Fibroblast of villous mesenchyme (primary cell): Measurements from ENCODE around the gene COL1A1. TPM values are rescaled to one million over a fixed set of nuclear protein-coding genes. Genes with fewer than 3 reads are reported as not detected.

Source experiments
- DNase-seq: peaks from one replicate; pipeline ENCODE4 v3.0.0-alpha.2; 2010; ENCODE audit warnings: low read depth
- H3K4me3 ChIP-seq: 2 replicates; pipeline ENCODE4 v1.5.1; 2011; ENCODE audit warnings: low read depth, mild to moderate bottlenecking, low read length
- total RNA-seq: library from RNA; depleted of rRNA; stranded (reverse); fragments of >200 nt; gene quantifications from 2 replicates; pipeline ENCODE4 v1.2.3, GENCODE V29; 2012
- TF ChIP-seq, protein P1 (sequence below): IDR thresholded peaks from 2 replicates; pipeline ENCODE4 v1.5.1; 2012; ENCODE audit warnings: low read depth, mild to moderate bottlenecking, low read length; ENCODE audit not compliant: insufficient read depth

The COL1A1 gene
- total RNA-seq, 1 donor, result 2,749 TPM

- DNase-seq, result no peak
- TF ChIP-seq, protein P1, sequence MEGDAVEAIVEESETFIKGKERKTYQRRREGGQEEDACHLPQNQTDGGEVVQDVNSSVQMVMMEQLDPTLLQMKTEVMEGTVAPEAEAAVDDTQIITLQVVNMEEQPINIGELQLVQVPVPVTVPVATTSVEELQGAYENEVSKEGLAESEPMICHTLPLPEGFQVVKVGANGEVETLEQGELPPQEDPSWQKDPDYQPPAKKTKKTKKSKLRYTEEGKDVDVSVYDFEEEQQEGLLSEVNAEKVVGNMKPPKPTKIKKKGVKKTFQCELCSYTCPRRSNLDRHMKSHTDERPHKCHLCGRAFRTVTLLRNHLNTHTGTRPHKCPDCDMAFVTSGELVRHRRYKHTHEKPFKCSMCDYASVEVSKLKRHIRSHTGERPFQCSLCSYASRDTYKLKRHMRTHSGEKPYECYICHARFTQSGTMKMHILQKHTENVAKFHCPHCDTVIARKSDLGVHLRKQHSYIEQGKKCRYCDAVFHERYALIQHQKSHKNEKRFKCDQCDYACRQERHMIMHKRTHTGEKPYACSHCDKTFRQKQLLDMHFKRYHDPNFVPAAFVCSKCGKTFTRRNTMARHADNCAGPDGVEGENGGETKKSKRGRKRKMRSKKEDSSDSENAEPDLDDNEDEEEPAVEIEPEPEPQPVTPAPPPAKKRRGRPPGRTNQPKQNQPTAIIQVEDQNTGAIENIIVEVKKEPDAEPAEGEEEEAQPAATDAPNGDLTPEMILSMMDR, result no peak
Observed at GRCh38 chr17:50238601-50239280, 37.3 kb upstream of the COL1A1 start.

DNA sequence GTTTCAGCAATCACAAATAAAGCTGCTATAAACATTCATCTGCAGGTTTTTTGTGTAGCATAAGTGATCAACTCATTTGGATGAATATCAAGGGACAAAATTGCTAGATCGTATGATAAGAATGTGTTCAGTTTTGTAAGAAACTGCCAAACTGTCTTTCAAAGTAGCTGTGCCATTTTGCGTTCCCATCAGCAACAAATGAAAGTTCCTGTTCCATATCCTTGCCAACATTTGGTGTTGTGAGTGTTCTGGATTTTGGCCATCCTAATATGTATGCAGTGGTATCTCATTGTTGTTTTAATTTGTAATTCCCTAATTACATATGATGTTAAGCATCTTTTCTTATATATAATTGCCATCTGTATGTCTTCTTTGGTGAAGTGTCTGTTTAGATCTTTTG is 36.5 kb upstream of the COL1A1 start:
- H3K4me3 ChIP-seq, result no peak overlapping the region
- no peak for DNase-seq
- TF ChIP-seq, protein P1, result no peak

More at GRCh38 chr17:50238601-50239280, 37.3 kb upstream of the COL1A1 start:
- no peak overlapping the region for H3K4me3 ChIP-seq

- H3K4me3 ChIP-seq, result no peak overlapping the region
- TF ChIP-seq, protein P1, result no peak
- no peak for DNase-seq
Observed at GRCh38 chr17:50234581-50234980, 33.1 kb upstream of the COL1A1 start.

DNA sequence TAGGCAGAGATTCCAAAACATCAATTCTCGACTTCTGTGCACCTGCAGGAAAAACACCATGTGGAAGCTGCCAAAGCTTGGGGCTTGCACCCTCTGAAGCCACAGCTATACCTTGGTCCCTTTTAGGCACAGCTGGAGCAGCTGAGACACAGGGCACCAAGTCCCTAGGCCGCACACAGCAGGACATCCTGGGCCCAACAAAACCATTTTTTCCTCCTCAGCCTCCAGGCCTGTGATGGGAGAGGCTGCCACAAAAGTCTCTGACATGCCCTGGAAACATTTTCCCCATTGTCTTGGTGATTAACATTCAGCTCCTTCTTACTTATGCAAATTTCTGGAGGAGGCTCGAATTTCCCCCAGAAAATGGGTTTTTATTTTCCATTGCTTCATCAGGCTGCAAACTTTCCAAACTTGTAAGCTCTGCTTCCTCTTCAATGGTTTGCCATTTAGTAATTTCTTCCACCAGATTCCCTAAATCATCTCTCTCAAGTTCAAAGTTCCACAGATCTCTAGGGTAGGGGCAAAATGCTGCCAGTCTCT is 24.3 kb upstream of the COL1A1 start:
- no peak for DNase-seq
- TF ChIP-seq, protein P1, result no peak

GRCh38 chr17:50222922-50223321 is 21.5 kb upstream of the COL1A1 start:
- TF ChIP-seq, protein P1, result no peak
- H3K4me3 ChIP-seq, result no peak overlapping the region
- no peak for DNase-seq

More for the DNA sequence above, 24.3 kb upstream of the COL1A1 start:
- no peak overlapping the region for H3K4me3 ChIP-seq

GRCh38 chr17:50221864-50222545 is 20.6 kb upstream of the COL1A1 start:
- no peak overlapping the region for H3K4me3 ChIP-seq
- TF ChIP-seq, protein P1, result no peak
- DNase-seq, result peak; percentile 71
